ENCODE results near the gene ANKMY1. TPM values are rescaled to one million over a fixed set of nuclear protein-coding genes. Genes with fewer than 3 reads are reported as not detected.
"Not testable (repeated sequence)": the region's sequence is repeated elsewhere in the genome, so short reads cannot be mapped to it uniquely, and the experiment has no call there.

ANKMY1 gene
- total and polyA plus RNA-seq, 5 donors from 2014 or later, result 3.8 to 37.2 (median 9.6) TPM

DNA sequence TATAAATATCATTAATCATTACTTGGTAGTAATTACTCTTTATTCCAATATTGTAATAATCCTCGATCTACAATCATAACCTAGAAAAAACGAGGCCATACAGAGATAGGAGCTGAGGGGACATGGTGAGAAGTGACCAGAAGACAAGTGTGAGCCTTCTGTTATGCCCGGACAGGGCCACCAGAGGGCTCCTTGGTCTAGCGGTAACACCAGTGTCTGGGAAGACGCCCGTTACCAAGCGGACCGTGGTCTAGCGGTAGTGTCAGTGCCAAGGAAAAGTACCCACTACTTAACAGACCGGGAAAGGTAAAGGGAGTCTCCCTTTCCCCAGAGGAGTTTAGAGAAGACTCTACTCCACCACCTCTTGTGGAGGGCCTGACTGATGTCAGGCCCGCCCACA is 62.8 kb downstream of the ANKMY1 start:
- not testable (repeated sequence) for H3K4me1 Mint-ChIP-seq; ATAC-seq (ENCODE audit: low read depth in 2 of 2); H3K4me3 ChIP-seq (ENCODE audit: low read depth, low read length); H3K27me3 ChIP-seq (ENCODE audit: control insufficient read depth, insufficient read depth, low read length); H3K4me3 Mint-ChIP-seq; H3K4me1 ChIP-seq (ENCODE audit: control insufficient read depth, insufficient read depth, low read length, poor library complexity, severe bottlenecking); H3K27me3 Mint-ChIP-seq; H3K36me3 ChIP-seq (ENCODE audit: control insufficient read depth, insufficient read depth, low read length); H3K27ac ChIP-seq (ENCODE audit: insufficient read depth, low read length, poor library complexity, severe bottlenecking); DNase-seq; H3K27ac Mint-ChIP-seq
- Mint-ChIP-seq H3K36me3 (peaks cover 34% of the 10 kb centered on the region), H3K9me3 (peaks cover 0 to 20% (median 12%) of the 10 kb centered on the region in 7 donors)
- peaks cover 20 to 25% of the 10 kb centered on the region in 2 experiments for H3K9me3 ChIP-seq (ENCODE audit: control insufficient read depth in 2 of 2, low read length in 2 of 2)

DNA sequence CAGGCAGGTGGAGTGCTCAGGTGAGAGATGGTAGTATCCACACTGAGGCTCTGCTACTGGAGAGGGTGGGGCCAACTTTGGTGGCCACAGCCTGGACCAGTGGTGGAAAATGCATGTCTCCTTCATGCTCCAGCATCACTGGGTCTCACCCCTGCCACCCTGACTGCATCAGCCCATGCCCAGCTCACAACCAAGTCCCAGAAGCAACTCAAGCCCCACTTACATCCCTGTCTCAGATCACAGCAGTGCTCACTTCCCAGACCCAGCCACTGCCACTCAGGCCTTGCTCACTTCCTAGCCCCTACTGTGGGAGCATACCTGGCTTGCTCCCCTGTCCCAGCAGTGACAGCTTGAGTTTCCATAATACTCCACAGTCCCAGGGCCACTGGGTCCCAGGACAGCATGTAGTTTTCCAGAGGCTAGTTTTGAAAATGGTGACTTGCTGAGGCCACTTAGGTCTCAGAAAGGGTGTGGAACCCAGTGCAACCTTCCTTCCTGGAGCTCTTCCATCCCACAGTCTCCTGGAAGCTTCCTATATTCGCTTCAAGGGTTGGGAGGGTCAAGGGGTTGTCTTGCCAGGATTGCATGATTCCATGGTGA is 63.5 kb downstream of the ANKMY1 start:
- peaks cover 0 to 27% (median 18%) of the 10 kb centered on the region in 7 donors for H3K9me3 Mint-ChIP-seq
- ATAC-seq (ENCODE audit: low read depth in 2 of 2), result no peak

DNA sequence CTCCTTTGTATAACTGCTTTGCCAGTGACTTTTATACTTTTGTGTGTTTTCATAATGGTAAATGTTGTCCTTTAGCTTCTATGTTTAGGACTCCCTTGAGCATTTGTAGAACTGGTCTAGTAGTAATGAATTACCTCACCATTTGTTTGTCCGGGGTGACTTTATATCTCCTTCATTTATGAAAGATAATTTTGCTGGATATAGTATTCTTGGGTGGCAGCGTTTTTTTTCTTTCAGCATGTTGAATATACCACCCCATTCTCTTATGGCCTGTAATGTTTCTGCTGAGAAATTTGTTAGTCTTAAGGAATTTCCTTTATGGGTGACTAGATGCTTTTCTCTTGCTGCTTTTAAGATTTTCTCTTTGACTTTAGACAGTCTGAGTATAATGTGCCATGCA is 66.3 kb downstream of the ANKMY1 start:
- H3K4me1 Mint-ChIP-seq, result no peaks in the 10 kb centered on the region
- H3K27me3 Mint-ChIP-seq, result no peaks in the 10 kb centered on the region
- Histone ChIP-seq H3K27ac (ENCODE audit: insufficient read depth, low read length, poor library complexity, severe bottlenecking) (no peak overlapping the region), H3K4me1 (ENCODE audit: control insufficient read depth, insufficient read depth, low read length, poor library complexity, severe bottlenecking) (no peaks in the 10 kb centered on the region), H3K27me3 (ENCODE audit: control insufficient read depth, insufficient read depth, low read length) (no peaks in the 10 kb centered on the region), H3K4me3 (ENCODE audit: low read depth, low read length) (no peak overlapping the region), H3K36me3 (ENCODE audit: control insufficient read depth, insufficient read depth, low read length) (no peaks in the 10 kb centered on the region), H3K9me3 (ENCODE audit: control insufficient read depth in 2 of 2, low read length in 2 of 2) (peaks cover 42 to 53% of the 10 kb centered on the region in 2 experiments)
- H3K9me3 Mint-ChIP-seq, result peaks cover 4 to 50% (median 30%) of the 10 kb centered on the region in 7 donors
- H3K36me3 Mint-ChIP-seq, result peaks cover 22% of the 10 kb centered on the region
- DNase-seq (no peak), ATAC-seq (ENCODE audit: low read depth in 2 of 2) (no peak)
- H3K27ac Mint-ChIP-seq, result no peak overlapping the region
- H3K4me3 Mint-ChIP-seq, result no peak overlapping the region

More for the DNA sequence above, 63.5 kb downstream of the ANKMY1 start:
- peak overlapping the region in 1 of 3 donors; percentile 50 for H3K27ac Mint-ChIP-seq
- peaks cover 5% of the 10 kb centered on the region for H3K36me3 ChIP-seq (ENCODE audit: control insufficient read depth, insufficient read depth, low read length)
- H3K4me3 Mint-ChIP-seq, result no peak overlapping the region
- peaks cover 34% of the 10 kb centered on the region for H3K36me3 Mint-ChIP-seq
- H3K27ac ChIP-seq (ENCODE audit: insufficient read depth, low read length, poor library complexity, severe bottlenecking), result no peak overlapping the region
- no peaks in the 10 kb centered on the region for H3K27me3 ChIP-seq (ENCODE audit: control insufficient read depth, insufficient read depth, low read length)
- no peak overlapping the region for H3K4me3 ChIP-seq (ENCODE audit: low read depth, low read length)
- no peaks in the 10 kb centered on the region for H3K4me1 ChIP-seq (ENCODE audit: control insufficient read depth, insufficient read depth, low read length, poor library complexity, severe bottlenecking)
- no peaks in the 10 kb centered on the region for H3K27me3 Mint-ChIP-seq
- no peak for DNase-seq
- H3K9me3 ChIP-seq (ENCODE audit: control insufficient read depth in 2 of 2, low read length in 2 of 2), result peaks cover 25 to 31% of the 10 kb centered on the region in 2 experiments
- no peaks in the 10 kb centered on the region for H3K4me1 Mint-ChIP-seq

DNA sequence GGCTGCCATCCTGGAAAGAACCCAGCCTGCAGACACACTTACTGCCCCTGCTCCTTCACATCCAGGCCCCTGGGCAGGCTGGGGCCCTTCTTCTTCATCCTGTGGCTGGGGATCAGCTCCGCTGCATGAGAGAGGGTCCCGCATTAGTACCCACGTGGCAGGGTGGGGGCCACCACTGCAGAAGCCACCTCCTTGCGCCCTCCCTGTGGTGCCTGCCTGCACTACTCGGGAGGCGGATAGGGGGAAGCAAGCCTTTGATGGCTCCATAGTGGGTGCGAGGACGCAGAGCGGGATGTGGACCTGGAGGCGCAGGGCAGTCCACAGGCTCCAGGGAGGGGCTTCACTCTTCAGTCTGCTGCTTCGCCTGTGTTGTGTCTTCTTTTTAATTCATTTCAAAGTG is 75.6 kb downstream of the ANKMY1 start:
- no peak for DNase-seq
- no peaks in the 10 kb centered on the region for H3K36me3 ChIP-seq (ENCODE audit: control insufficient read depth, insufficient read depth, low read length)
- H3K27me3 Mint-ChIP-seq, result no peaks in the 10 kb centered on the region
- H3K4me3 Mint-ChIP-seq, result no peak overlapping the region
- H3K27ac Mint-ChIP-seq, result no peak overlapping the region
- no peak overlapping the region for H3K27ac ChIP-seq (ENCODE audit: insufficient read depth, low read length, poor library complexity, severe bottlenecking)
- peaks cover 3 to 10% of the 10 kb centered on the region in 2 experiments for H3K9me3 ChIP-seq (ENCODE audit: control insufficient read depth in 2 of 2, low read length in 2 of 2)
- H3K9me3 Mint-ChIP-seq, result peaks cover 2 to 16% (median 4%) of the 10 kb centered on the region in 7 donors
- H3K4me1 ChIP-seq (ENCODE audit: control insufficient read depth, insufficient read depth, low read length, poor library complexity, severe bottlenecking), result no peaks in the 10 kb centered on the region
- no peaks in the 10 kb centered on the region for H3K27me3 ChIP-seq (ENCODE audit: control insufficient read depth, insufficient read depth, low read length)
- no peaks in the 10 kb centered on the region for H3K4me1 Mint-ChIP-seq
- peaks cover 16% of the 10 kb centered on the region for H3K36me3 Mint-ChIP-seq
- ATAC-seq (ENCODE audit: low read depth in 2 of 2), result no peak
- H3K4me3 ChIP-seq (ENCODE audit: low read depth, low read length), result no peak overlapping the region

DNA sequence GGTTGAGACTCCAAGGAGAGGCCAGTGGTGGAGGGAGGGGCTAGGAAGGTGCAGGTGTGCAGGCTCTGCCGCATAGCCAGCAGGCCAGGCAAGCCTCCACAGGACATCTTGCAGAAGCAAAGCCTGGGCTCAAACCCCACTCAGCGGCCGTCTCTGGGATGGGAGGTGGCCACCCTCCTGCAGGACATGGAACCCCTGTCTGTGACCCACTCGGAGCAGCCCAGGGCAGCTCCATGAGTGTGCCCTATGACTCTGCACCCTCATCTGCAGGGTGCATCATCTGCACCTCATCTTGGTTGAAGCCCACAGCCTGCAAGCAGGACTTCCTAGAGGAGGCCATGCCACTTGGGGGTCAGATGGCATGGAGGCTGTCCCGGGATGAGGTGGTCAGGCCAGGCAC is 76.1 kb downstream of the ANKMY1 start:
- Mint-ChIP-seq H3K4me3 (no peak overlapping the region), H3K9me3 (peaks cover 0 to 13% (median 2%) of the 10 kb centered on the region in 7 donors), H3K27ac (no peak overlapping the region), H3K27me3 (no peaks in the 10 kb centered on the region), H3K4me1 (no peaks in the 10 kb centered on the region), H3K36me3 (peaks cover 12% of the 10 kb centered on the region)
- Histone ChIP-seq H3K9me3 (ENCODE audit: control insufficient read depth in 2 of 2, low read length in 2 of 2) (peaks cover 0 to 7% of the 10 kb centered on the region in 2 experiments), H3K4me1 (ENCODE audit: control insufficient read depth, insufficient read depth, low read length, poor library complexity, severe bottlenecking) (no peaks in the 10 kb centered on the region), H3K4me3 (ENCODE audit: low read depth, low read length) (no peak overlapping the region), H3K27ac (ENCODE audit: insufficient read depth, low read length, poor library complexity, severe bottlenecking) (no peak overlapping the region), H3K27me3 (ENCODE audit: control insufficient read depth, insufficient read depth, low read length) (no peaks in the 10 kb centered on the region), H3K36me3 (ENCODE audit: control insufficient read depth, insufficient read depth, low read length) (no peaks in the 10 kb centered on the region)
- DNase-seq (no peak), ATAC-seq (ENCODE audit: low read depth in 2 of 2) (no peak)

DNA sequence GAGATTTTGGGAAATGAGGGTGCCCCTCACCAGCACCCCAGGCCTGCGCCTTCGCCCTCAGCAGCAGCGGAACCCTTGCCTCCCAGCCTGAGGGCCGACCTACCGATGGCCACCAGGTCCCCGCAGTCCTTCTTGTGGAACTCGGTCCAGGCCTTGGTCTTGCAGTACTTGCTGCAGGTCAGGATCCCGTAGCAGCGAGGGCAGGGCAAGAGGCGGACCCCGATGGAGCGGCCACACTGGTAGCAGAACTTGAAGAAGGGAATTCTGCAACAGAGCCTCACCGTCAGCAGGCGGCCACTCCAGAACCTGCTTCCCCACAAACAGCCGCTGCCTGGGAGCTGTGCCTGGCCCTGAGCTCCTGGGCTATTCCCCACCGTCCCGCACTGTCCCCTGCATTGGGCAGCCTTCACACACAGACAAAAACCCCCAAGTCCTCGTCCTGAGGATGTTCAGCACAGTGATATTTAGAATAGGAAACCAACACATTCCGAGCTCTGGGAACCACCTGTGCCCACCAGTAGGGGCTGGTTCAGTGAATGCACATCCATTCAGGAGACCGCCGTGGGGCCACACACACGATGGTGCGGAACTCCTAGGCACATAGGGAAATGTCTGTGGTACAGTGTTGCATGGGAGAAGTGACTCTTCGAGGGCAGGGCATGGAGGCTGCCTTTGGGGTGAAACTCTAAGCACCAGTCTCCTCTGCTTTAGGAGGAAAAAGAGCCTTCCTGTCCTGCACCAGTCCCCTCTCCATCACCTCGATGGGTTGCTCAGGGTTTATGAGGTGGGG is 76.8 kb downstream of the ANKMY1 start:
- peaks cover 0 to 15% (median 4%) of the 10 kb centered on the region in 7 donors for H3K9me3 Mint-ChIP-seq
- peaks cover 12% of the 10 kb centered on the region for H3K36me3 Mint-ChIP-seq
- Histone ChIP-seq H3K27ac (ENCODE audit: insufficient read depth, low read length, poor library complexity, severe bottlenecking) (no peak overlapping the region), H3K36me3 (ENCODE audit: control insufficient read depth, insufficient read depth, low read length) (no peaks in the 10 kb centered on the region), H3K27me3 (ENCODE audit: control insufficient read depth, insufficient read depth, low read length) (no peaks in the 10 kb centered on the region), H3K9me3 (ENCODE audit: control insufficient read depth in 2 of 2, low read length in 2 of 2) (peaks cover 0 to 5% of the 10 kb centered on the region in 2 experiments), H3K4me1 (ENCODE audit: control insufficient read depth, insufficient read depth, low read length, poor library complexity, severe bottlenecking) (no peaks in the 10 kb centered on the region), H3K4me3 (ENCODE audit: low read depth, low read length) (no peak overlapping the region)
- no peaks in the 10 kb centered on the region for H3K27me3 Mint-ChIP-seq
- no peak overlapping the region for H3K4me3 Mint-ChIP-seq
- peaks cover 0 to 2% (median 0%) of the 10 kb centered on the region in 4 donors for H3K4me1 Mint-ChIP-seq
- peak overlapping the region in 1 of 3 donors; percentile 76 for H3K27ac Mint-ChIP-seq
- ATAC-seq (ENCODE audit: low read depth in 2 of 2), result no peak
- no peak for DNase-seq

DNA sequence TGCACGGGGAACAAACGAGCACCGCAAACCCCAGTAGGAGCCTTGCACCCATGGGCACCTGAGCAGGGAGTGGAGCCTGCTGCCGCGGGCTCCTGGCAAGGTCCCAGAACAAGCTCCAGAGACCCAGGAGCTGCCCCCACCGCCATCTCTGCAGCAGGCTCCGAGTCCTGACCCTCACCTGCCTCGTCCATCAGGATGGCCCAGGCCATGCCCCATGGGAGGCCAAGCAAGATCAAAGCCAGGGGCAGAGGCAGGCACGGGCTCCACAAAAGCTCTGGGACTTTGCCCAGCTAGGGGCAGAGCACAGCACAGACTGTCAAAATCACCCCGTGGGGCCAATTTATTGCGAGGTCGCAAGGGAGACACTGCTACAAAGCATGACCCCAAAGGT is 78.7 kb downstream of the ANKMY1 start:
- no peak overlapping the region for H3K4me3 Mint-ChIP-seq
- H3K9me3 Mint-ChIP-seq, result peaks cover 0 to 12% (median 2%) of the 10 kb centered on the region in 7 donors
- no peaks in the 10 kb centered on the region for H3K4me1 ChIP-seq (ENCODE audit: control insufficient read depth, insufficient read depth, low read length, poor library complexity, severe bottlenecking)
- peaks cover 11% of the 10 kb centered on the region for H3K36me3 Mint-ChIP-seq
- no peaks in the 10 kb centered on the region for H3K27me3 ChIP-seq (ENCODE audit: control insufficient read depth, insufficient read depth, low read length)
- H3K27me3 Mint-ChIP-seq, result no peaks in the 10 kb centered on the region
- no peak overlapping the region for H3K4me3 ChIP-seq (ENCODE audit: low read depth, low read length)
- peaks cover 7 to 9% of the 10 kb centered on the region in 2 experiments for H3K9me3 ChIP-seq (ENCODE audit: control insufficient read depth in 2 of 2, low read length in 2 of 2)
- no peak for ATAC-seq (ENCODE audit: low read depth in 2 of 2)
- DNase-seq, result no peak
- H3K27ac Mint-ChIP-seq, result no peak overlapping the region
- no peaks in the 10 kb centered on the region for H3K36me3 ChIP-seq (ENCODE audit: control insufficient read depth, insufficient read depth, low read length)
- H3K4me1 Mint-ChIP-seq, result peaks cover 0 to 2% (median 0%) of the 10 kb centered on the region in 4 donors
- no peak overlapping the region for H3K27ac ChIP-seq (ENCODE audit: insufficient read depth, low read length, poor library complexity, severe bottlenecking)

All from CD4-positive, CD25-positive, alpha-beta regulatory T cell (primary cell).